Endometrial microvascular endothelial cells (primary cell): Measurements from ENCODE around the gene PDRG1. TPM values are rescaled to one million over a fixed set of nuclear protein-coding genes. Genes with fewer than 3 reads are reported as not detected.
"Not testable (repeated sequence)": the region's sequence is repeated elsewhere in the genome, so short reads cannot be mapped to it uniquely, and the experiment has no call there.

Experiments
- in situ Hi-C: cut with HindIII; loops from 2 replicates; pipeline ENCODE4 v1.10.0; 2017; ENCODE audit warnings: low sequenced_read_pairs, low pct_unique_long_range_greater_than_20kb; ENCODE audit errors: inconsistent ontology term
- total RNA-seq: library from RNA; depleted of rRNA; stranded (reverse); fragments of >200 nt; gene quantifications from one replicate; pipeline ENCODE4 v1.2.3, GENCODE V29; 2015; ENCODE audit errors: inconsistent ontology term

The PDRG1 gene
- total RNA-seq, 1 donor from 2014 or later = 18.4 TPM

GRCh38 chr20:31934491-31934890, 17.4 kb downstream of the PDRG1 start:
- in situ Hi-C loops = no loop called here

GRCh38 chr20:31933698-31934097, 18.1 kb downstream of the PDRG1 start:
- in situ Hi-C loops = no loop called here

GRCh38 chr20:31930779-31931178, 21.1 kb downstream of the PDRG1 start:
- in situ Hi-C loops = no loop called here

DNA sequence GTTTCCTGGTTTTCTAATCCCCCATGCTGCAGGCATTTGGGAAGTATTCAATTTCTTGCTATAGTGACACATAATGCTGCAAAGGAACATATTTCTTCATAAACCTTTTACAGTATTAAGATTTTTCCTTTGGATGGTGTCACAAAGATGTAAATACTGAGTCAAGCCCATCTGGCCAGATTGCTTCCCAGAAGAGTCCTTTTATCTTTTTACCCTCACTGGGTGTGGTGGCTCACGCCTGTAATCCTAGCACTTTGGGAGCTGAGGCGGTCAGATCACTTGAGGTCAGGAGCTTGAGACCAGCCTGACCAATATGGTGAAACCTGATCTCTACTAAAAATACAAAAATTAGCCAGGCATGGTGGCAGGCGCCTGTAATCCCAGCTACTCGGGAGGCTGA, 22.2 kb downstream of the PDRG1 start:
- in situ Hi-C loops = not testable (repeated sequence)

DNA sequence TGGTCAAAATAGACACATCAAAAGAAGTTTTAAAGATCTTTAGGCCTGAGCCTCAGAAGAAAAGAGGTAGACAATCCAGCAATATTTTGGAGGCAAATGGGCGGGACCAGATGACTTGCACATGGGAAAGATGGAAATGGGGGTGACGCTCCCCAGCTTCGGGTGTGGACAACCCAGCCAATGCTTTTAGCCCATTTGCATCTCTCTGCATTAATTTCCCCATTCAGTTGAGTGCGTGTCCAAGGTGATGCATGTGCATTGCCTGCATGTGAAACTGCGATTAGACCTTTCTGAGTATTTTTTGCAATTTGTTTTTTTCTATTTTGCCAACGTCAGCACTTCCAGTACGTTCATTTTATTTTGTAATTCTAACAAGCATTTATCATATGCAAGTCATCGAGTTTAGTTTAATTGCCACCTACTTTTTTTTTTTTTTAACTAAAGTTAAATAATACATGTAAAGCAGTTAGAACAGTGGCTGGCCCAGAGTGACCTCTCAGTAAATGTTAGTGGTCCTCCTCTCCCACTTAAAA, 24.2 kb downstream of the PDRG1 start:
- in situ Hi-C loops = no loop called here

- in situ Hi-C loops = no loop called here
Observed at GRCh38 chr20:31926493-31926892, 25.4 kb downstream of the PDRG1 start.

DNA sequence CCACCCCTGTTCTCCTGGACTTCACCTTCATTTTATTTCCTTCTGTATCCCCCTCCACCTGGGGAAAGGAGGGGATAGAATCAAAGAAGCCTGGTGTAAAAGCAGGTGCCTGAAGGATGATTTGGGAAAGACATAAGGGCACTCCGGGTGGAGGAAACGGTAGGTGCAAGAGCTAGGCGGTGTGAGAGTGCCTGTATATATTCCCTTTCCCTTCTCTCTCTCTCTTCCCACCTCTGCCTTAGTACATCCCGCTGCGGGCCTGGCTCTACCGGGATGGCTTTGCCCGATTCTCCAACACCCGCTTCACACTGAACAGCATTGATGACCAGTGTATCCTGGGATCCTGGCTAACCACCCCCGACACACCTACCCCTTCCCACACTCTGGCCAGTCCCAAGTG, 26.2 kb downstream of the PDRG1 start:
- in situ Hi-C loops = no loop called here

GRCh38 chr20:31924561-31924960, 27.3 kb downstream of the PDRG1 start:
- in situ Hi-C loops = no loop called here

DNA sequence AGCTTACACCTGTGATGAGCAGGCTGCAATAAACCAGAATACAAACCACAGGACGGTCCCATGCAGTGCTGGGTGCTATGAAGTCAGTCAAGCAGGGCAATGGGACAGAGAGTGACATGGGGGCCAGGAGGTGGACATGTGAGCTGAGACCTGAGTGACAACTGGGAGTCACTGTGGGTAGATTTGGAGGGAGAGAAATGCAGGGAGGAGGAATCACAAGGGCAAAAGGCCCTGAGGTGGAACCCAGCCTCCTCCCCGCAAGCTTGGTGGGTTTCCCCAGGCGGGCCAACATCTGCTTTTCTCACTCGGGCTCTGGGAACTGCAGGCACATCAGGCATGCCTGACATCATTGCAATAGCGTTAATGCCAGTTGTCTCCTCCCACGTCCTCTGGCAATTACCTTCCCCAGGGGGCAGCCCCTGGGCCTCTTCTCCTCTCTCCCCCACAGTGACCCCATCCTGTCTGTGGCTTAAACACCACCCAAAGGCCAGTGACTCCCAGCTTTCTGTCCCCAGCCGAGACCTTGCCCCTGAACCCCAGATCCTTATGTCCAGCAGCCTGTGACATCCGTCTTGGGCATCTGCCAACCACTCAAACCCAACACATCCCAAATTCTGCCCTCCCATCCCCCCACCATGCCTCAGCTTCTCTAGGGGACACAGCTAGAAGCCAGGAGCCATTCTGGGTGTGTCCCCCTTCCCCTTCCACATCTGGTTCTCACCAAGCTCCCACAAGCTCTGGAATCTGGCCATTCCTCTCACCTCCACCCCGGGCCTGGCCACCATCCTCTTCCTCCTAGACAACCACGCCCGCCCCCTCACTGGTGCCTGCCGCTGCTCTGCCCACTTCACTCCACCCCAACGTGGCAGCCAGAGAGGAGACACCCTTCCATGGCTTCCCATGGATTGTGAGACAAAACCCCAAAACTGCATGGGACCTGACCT, 28.2 kb downstream of the PDRG1 start:
- in situ Hi-C loops = no loop called here

DNA sequence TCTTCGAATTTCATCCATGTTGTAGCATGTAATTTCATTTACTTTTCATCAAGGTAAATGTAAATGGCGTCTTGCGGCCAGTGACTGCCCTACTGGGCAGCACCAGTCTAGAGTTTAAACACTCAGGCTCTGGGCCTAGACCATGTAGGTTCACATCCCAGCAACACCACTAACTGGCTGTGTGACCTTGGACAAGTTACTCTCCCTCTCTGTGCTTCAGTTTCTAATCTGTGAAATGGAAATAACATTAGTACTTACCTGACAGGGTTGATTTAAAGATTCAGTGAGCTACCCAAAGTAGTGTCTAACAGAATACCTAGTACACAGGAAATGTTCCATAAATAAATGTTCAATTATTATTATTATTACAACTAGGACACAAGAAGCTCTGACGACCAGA, 29.3 kb downstream of the PDRG1 start:
- in situ Hi-C loops = no loop called here

DNA sequence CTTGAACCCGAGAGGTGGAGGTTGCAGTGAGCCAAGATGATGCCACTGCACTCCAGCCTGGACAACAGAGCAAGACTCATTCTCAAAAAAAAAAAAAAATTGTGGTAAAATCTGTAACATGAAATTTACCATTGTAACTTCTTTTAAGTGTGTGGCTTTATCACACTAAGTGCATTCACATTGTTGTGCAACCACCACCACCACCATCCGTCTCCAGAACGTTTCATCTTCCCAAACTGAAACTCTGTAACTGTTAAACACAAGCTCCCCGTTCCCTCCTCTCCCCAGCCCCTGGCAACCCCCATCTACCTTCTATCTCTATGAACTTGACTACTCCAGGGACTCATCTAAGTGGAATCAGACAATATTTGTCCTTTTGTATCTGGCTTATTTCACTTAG, 29.7 kb downstream of the PDRG1 start:
- in situ Hi-C loops = no loop called here

DNA sequence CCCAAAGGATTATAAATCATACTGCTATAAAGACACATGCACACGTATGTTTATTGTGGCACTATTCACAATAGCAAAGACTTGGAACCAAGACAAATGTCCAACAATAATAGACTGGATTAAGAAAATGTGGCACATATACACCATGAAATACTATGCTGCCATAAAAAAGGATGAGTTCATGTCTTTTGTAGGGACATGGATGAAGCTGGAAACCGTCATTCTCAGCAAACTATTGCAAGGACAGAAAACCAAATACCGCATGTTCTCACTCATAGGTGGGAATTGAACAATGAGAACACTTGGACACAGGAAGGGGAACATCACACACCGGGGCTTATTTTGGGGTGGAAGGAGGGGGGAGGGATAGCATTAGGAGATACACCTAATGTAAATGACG, 30.4 kb downstream of the PDRG1 start:
- in situ Hi-C loops = not testable (repeated sequence)

- in situ Hi-C loops = no loop called here
Observed at GRCh38 chr20:31920275-31920855, 31.5 kb downstream of the PDRG1 start.

DNA sequence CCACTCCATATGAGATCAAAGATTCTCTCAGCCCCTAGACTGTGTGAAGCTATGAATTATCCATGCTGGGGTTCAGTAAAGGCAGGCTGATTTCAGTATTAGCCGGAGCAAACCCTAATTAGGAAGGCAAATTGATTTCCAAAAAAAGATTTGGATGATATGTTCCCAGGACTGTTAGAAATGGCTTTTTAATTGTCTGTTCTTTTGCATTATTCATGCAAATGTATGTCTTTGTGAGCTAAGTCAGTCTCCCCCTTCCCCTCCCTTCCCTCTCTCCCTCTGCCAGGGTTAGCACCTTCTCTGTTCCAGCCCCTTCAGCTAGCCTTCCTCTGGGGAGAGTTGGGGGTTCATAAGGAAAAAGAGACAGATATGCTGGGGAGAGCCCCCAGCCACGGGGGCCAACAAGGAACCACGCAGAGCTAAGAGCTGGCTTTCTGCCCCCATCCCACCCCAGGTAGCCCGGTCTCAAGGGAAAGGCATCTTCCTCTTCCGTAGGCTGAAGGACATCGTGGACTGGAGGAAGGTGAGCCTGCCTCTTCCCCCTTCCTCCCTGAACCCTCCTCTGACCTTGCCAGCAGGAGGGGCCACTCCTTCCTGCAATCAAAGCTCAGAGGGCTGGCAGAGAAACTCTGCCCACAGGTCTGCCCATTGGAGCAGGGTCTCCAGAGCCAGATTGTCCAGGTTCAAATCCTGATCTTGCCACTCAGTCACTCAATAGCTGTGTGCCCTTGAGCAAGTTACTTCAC, 32.3 kb downstream of the PDRG1 start:
- in situ Hi-C loops = no loop called here

DNA sequence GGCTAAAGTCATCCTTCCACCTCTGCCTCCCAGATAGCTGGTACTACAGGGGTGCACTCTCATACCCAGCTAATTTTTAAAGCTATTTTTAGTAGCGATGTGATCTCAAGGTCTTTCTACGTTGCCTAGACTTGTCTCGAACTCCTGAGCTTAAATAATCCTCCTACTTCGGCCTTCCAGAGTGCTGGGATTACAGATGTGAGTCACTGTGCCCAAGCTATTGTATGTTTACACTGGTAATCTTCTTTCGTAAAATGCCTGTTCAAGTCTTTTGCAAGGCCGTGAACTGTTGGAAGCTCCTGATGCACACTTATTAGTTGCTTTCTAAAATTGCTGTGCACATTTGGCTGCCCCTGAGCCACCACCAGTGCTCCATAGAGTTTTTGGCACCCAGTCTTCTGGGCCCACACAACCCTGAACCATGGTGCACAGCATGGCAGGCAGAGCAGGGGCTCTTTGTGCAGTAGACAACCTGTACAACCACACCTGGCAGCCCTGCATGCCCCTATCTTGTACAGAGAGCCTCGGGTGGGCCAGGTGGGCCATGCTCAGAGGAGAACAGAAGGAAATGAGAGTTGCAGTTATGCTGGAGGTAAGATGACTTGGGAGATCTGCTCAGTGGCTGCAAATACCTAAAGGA, 33.3 kb downstream of the PDRG1 start:
- in situ Hi-C loops = no loop called here

- in situ Hi-C loops = not testable (repeated sequence)
Observed at GRCh38 chr20:31917962-31918412, 33.9 kb downstream of the PDRG1 start.

DNA sequence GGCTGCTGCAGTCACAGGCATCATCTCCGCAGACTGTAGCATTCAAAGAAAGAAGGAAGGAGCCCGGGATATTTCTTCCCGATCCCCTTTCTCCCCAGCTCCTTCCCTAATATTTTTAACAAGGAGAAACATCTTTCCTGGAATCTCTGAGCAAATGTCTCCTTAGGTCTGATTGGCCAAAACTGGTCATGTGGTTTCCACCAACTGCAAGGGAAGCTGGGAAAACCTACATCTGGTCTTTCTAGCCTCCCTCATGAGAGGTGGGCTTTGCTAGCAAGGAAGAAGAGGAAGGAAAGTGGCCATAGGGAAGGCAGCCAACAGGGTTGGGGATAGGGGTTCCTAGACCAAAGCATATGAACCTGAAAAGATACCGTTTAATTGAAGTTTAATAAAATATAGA, 35.1 kb downstream of the PDRG1 start:
- in situ Hi-C loops = no loop called here

- in situ Hi-C loops = no loop called here
Observed at GRCh38 chr20:31915491-31916280, 36.2 kb downstream of the PDRG1 start.
